NOMO-1 treated with dmso at 0.1 percent for 144 hours (cell line): ENCODE results near the gene DCAKD.
"Not testable (repeated sequence)": the region's sequence is repeated elsewhere in the genome, so short reads cannot be mapped to it uniquely, and the experiment has no call there.

Source experiments
- DNase-seq: peaks from one replicate; lab custom pipeline; 2025; ENCODE audit not compliant: unreplicated experiment; lab: John Stamatoyannopoulos, UW

The DCAKD gene

GRCh38 chr17:45067637-45068036 is 16.2 kb upstream of the DCAKD start:
- no peak for DNase-seq

DNA sequence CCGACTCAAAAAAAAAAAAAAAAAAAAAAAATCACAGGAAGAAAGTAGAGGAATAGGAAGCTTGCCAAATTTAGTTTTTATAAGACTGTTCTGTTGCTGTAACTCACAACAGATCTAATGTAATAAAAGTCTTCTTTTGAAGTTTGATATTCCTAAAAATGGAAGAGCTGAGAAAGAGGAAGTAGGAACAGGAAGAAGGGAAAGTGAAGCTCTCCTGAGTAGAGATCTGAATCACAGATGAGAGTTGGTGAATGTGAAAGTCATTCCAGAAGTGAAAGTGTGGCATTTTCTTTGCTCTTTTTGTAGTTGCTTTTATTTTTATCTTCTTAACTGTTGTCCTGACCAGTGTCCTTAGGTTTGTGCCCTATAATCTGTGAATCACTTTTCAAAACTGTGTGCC is 11.8 kb upstream of the DCAKD start:
- DNase-seq, result peak; percentile 7

DNA sequence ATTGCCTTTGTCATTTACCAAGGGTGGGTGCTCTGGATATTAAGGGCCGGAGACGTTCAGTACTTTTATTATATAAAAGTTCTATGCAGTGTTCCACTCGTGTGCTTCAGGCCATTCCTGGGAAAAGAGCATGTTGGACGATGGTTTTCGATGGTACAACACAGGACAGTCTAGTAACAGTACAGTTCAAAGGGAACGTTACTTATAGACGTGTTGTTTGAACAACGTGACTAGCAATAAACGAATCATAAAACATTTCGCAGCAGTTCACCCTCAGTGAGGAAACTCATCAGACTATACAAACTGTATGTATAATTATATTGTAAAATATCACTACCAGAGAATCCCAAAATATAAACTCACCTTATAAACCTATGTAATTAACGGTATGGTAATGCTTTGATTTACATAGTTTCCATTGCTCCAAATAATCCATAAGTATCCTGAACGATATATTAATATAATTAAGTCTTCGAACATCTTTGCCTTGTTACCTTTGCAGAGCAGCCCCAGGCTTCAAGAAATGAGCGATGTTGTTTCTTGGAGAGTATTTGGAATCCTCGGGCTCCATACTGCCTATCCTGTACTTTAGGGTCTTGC is 10.3 kb upstream of the DCAKD start:
- no peak for DNase-seq

DNA sequence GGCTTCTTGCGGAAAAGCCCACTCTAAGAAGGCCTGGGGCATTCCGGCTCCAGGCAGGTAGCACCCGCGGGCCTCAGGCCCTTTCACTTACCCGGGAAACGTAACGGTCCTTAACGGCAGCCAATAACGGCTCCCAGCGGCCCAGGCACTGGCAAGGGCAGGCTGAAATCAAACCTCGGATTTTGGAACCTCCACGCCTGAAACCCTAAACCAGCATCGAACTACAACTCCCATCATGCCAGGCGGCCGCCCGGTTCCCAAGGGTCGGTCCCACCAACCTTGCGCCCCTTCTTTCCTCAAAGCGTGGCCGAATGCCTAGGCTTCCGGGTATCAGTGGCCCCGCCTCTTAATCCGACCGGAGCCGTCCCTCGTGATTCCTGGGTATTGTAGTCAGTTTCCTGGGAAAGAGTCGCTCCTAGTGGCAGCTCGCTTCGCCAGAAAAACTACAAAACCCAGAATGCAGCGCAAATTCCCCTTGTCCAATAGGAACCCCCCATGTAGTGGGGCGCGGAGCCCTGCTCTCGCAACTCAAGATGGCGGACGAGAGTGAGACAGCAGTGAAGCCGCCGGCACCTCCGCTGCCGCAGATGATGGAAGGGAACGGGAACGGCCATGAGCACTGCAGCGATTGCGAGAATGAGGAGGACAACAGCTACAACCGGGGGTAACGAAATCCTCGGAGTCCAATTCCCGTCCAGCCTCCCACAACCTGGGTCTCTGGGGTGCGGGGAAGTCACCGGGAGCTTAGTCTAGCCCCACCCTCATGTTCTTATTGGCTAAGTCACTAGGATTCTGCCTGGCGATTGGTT is 9.6 kb upstream of the DCAKD start, which contains the start of gene NMT1:
Gene NMT1 (plus strand): TSS at position 521 of the 809 bp plus-strand sequence. CDS start 13 bp downstream, at position 534.
- DNase-seq, result peak; percentile 99

GRCh38 chr17:45060382-45060796 is 9.0 kb upstream of the DCAKD start:
- DNase-seq, result no peak

DNA sequence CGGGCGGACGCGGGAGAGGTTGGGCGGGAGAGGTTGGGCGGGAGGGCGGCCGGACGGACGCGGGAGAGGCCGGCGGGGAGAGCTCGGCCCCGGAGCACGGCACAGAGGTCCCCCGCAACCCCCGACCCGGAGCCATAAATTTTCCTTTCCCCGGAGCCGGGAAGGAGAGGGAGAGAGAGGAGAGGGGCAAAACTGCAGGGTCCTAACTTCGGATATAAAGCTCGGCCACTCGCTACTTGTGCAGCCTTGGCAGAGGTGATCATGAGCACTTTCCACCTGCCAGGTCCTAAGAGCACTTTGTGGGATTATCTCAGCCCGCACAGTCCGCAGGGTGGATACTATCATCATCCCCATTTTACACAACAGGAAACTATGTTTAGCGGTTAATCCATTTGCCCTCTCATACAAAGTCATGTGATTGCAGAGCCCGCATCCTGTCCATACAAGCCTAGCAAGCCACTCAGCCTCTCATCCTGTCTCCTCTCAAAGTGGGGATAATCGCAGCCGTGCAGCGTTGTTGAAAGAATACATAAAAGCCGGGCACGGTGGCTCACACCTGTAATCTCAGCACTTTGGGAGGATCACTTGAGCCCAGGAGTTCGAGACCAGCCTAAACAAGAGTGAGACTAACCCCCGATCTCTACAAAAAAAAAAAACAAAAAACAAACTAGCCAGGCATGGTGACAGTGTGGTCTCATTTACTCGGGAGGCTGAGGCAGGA is 780 bp upstream of the DCAKD start:
- DNase-seq, result peak; percentile 45

- DNase-seq, result not testable (repeated sequence)
Observed at GRCh38 chr17:45051720-45052051, 254 bp upstream of the DCAKD start.

- peak; percentile 1 for DNase-seq
Observed at GRCh38 chr17:45050481-45051059, 862 bp downstream of the DCAKD start.

DNA sequence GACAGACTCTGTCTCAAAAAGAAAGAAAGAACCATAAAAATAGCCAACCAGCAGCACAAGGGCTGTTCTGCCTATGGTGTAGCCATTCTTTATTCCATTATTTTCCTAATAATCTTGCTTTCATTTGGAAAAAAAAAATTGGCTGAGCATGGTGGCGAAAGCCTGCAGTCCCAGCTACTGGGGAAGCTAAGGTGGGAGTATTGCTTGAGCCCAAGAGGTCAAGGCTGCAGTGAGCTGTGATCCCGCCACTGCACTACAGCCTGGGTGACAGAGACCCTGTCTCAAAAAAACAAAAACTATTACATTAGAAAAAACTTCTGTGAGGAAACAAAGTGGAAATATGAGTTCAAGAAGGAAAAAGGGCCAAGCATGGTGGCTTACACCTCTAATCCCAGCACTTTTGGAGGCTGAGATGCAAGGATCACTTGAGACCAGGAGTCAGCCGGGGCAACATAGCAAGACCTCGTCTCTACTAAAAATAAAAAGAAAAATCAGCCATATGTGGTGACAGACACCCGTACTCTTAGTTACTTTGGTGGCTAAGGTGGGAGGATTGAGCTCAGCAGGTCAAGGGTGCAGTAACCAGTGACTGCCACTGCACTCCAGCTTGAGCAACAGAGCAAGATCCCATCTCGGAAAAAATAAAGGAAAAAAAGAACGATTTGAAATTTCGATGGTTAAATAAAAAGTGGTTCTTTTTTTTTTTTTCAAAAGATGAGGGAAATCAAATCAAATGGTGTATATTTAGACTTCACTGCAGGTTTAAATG is 2.5 kb downstream of the DCAKD start:
- no peak for DNase-seq

GRCh38 chr17:45046537-45047125 is 4.8 kb downstream of the DCAKD start:
- DNase-seq, result no peak

- DNase-seq, result no peak
Observed at GRCh38 chr17:45043813-45044540, 7.5 kb downstream of the DCAKD start.

GRCh38 chr17:45042346-45043120 is 8.9 kb downstream of the DCAKD start:
- no peak for DNase-seq

DNA sequence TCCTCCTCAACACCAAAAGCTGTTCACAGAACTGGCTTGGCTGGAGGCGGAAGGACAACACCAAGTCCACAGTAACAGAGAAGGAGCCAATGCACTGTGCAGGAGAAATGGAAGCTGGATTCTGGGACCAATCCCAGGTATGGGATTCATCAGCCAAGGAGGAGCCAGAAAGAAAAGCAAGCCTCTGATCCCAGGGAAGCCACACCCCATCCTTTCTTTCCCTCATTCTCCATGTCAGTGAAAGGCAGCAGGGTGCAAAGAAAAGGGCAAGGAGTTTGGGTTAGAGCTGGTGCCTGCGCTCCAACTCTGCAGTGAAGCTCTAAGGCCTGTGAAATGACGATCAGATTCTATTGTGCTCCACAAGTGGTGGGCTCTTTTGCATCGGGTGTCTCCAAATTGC is 11.0 kb downstream of the DCAKD start:
- DNase-seq, result no peak

DNA sequence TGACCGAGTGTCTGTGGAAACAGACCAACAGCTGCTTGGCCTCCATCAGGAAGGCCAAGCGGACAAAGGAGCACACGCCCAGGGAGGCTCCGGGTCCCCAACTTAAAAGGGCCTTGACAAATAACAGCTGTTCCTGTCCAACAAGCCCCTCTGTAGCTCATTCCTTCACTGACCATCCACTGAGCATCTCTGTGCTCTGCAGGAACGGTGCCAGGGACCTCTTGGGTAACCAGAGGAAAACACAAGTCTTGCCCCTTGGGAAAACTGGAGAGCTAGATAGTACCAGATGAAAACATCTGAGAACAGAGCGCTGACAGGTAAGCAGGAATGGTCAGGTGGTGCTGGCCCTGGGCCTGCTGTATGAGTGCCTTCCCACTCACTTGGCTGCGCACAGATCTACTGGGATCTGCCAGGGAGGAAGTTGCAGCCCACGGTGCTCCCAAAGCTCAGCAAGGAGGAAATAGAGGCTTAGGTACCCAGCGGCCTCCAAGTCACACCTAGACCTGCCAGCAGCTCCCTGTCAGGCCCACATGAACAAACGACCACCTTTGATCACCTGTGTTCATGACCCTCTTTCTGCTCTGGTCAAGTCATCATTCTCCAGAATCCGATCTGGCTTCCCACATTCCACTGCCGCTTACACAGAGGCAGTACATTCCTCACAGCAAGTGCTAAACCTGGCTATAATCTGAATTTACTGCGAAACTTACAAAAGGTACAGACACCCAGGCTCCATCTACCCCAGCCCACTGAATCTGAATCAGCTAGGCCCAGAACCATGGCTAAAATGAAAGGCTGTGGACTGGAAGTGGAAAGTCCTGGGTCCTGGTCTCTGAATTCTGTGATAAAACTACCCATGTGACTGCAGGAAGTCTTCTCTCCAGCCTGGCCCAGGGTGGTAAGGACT is 12.5 kb downstream of the DCAKD start:
- DNase-seq, result no peak

GRCh38 chr17:45036691-45037090 is 14.7 kb downstream of the DCAKD start:
- no peak for DNase-seq

- DNase-seq, result no peak
Observed at GRCh38 chr17:45035848-45036247, 15.6 kb downstream of the DCAKD start.

GRCh38 chr17:45034599-45034998 is 16.8 kb downstream of the DCAKD start:
- DNase-seq, result no peak

DNA sequence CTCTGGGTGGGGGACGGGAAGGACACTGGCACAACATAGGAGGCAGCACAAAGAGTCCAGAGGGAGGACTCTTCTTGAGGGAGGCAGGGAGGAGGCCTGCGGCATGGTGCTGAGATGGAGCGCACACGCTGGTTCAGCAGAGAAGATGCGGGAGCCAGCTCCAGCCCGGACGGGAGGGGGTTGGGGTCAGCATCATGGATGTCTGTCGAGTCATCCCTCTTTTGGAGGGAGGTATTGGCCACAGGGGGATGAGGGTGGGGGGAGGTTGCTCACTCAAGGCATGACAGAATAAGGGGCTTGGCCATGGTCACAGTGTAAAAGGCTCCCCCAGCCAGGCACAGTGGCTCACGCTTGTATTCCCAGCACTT is 19.3 kb downstream of the DCAKD start:
- no peak for DNase-seq
